Natural killer cell (primary cell): ENCODE results near the gene ST8SIA5. TPM values are rescaled to one million over a fixed set of nuclear protein-coding genes. Genes with fewer than 3 reads are reported as not detected.

ENCODE experiments used
- ATAC-seq, 3 donors: fragments of 150-1000 bp in 2 of 3; fragments of 200-7000 bp in 1 of 3; cut with Tn5 transposase; 1 replicate in 1 of 3; 2 replicates in 2 of 3; pipeline ENCODE4 v1.10.0; 2021; ENCODE audit warnings: mild to moderate bottlenecking in 2 of 3, moderate library complexity in 2 of 3
- DNase-seq, 2 donors: peaks; one replicate each; pipeline versions ENCODE4 v3.0.0 to v3.0.0-alpha.2; 2013 to 2021; ENCODE audit warnings: mixed read lengths in 1 of 2
- H3K27ac ChIP-seq: one replicate; pipeline ENCODE4 v1.5.1; 2013; ENCODE audit warnings: mild to moderate bottlenecking, low read length
- H3K27me3 ChIP-seq: one replicate; pipeline ENCODE4 v1.6.1; 2013; ENCODE audit warnings: low read length; ENCODE audit not compliant: control insufficient read depth, insufficient read depth
- H3K36me3 ChIP-seq: one replicate; pipeline ENCODE4 v1.6.1; 2013; ENCODE audit warnings: low read length; ENCODE audit not compliant: control insufficient read depth, insufficient read depth
- H3K4me1 ChIP-seq: one replicate; pipeline ENCODE4 v1.6.1; 2013; ENCODE audit warnings: low read length; ENCODE audit not compliant: control insufficient read depth, insufficient read depth
- H3K4me3 ChIP-seq: one replicate; pipeline ENCODE4 v1.5.1; 2013; ENCODE audit warnings: low read length
- H3K9me3 ChIP-seq: one replicate; pipeline ENCODE4 v1.6.1; 2013; ENCODE audit warnings: low read length; ENCODE audit not compliant: control insufficient read depth, insufficient read depth
- H3K27ac Mint-ChIP-seq, 2 donors: one replicate each; pipeline ENCODE4 v1.8.0; 2022; ENCODE audit warnings: mild to moderate bottlenecking in 2 of 2, mixed read lengths in 2 of 2, moderate library complexity in 1 of 2
- H3K27me3 Mint-ChIP-seq, 2 donors: one replicate each; pipeline ENCODE4 v1.8.0; 2022; ENCODE audit warnings: low read depth in 2 of 2, mixed read lengths in 2 of 2
- H3K36me3 Mint-ChIP-seq: one replicate; pipeline ENCODE4 v1.8.0; 2022; ENCODE audit warnings: mixed read lengths
- H3K4me1 Mint-ChIP-seq, 2 donors: one replicate each; pipeline ENCODE4 v1.8.0; 2022; ENCODE audit warnings: mixed read lengths in 2 of 2
- H3K4me3 Mint-ChIP-seq: one replicate; pipeline ENCODE4 v1.8.0; 2022; ENCODE audit warnings: mild to moderate bottlenecking, moderate library complexity, mixed read lengths
- H3K9me3 Mint-ChIP-seq, 2 donors: one replicate each; pipeline ENCODE4 v1.8.0; 2022; ENCODE audit warnings: mixed read lengths in 2 of 2
- WGBS: methylation state at CpG from one replicate; pipeline ENCODE4 v1.1.7; 2013; ENCODE audit warnings: missing lambda C conversion rate; ENCODE audit not compliant: insufficient coverage; 5-methylcytosine and 5-hydroxymethylcytosine counted together
- intact Hi-C: fragments of 100-400 bp; cut with micrococcal nuclease; formaldehyde crosslinking; loops from one replicate; pipeline ENCODE4 v1.14.2; 2022
- total RNA-seq, 4 donors: library from RNA; stranded (reverse); fragments of 120-200 nt in 1 of 4; gene quantifications; one replicate each; pipeline versions ENCODE4 v1.2.3 to v1.2.4, GENCODE V29; 2013 to 2022
- TF ChIP-seq, protein P1 (sequence below): fragments of 200-600 bp; IDR thresholded peaks from one replicate; pipeline ENCODE4 v1.8.0; 2022; ENCODE audit warnings: antibody characterized with exemption

ST8SIA5 gene
- total RNA-seq, 3 donors from 2014 or later (not counting 1 experiment from before 2014, with no cell fraction given) = 0.23 TPM; not detected in 2

DNA sequence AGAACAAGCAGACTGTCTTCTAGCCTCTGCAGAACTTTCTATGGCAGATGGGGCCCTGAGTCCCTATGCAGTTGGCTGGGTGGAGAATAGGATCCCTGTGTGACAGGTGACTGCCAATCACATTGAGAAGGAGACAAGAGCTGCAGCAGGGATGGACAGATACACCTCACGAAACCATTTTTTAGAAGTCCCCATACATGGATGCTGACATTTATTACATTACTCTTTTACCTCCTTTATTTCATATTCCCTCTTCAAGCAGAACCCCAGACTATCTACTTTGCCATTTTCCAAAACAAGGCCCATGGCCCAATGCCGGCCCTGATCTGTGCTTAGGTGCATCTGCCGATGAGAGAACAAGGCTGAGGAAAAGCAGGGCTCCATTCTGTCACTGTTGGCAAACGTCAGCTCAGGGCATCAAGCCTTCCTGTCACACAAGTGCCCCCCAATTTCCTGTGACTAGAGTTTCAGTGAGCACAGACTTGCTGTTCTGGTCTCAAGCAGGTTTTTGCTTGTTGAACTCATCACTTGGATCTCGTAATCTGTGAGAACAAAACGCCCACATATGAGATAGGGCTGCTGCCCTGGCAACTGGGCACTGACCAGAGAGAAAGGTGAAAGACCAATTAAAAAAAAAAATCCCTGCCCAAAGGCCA is 135.6 kb downstream of the ST8SIA5 start:
- peaks cover 12 to 33% of the 10 kb centered on the region in 2 donors for H3K4me1 Mint-ChIP-seq
- H3K36me3 Mint-ChIP-seq = no peaks in the 10 kb centered on the region
- Histone ChIP-seq H3K4me1 (peaks cover 15% of the 10 kb centered on the region), H3K27me3 (no peaks in the 10 kb centered on the region), H3K36me3 (no peaks in the 10 kb centered on the region), H3K27ac (no peak overlapping the region), H3K4me3 (no peak overlapping the region), H3K9me3 (no peaks in the 10 kb centered on the region)
- WGBS = 65% methylated on average over 6 of the region's 6 CpGs
- H3K4me3 Mint-ChIP-seq = no peak overlapping the region
- no peaks in the 10 kb centered on the region for H3K9me3 Mint-ChIP-seq
- intact Hi-C loops = no loop called here
- no peak for ATAC-seq
- H3K27ac Mint-ChIP-seq = peak overlapping the region in 1 of 2 donors; percentile 25
- peak in 1 of 2 donors; percentile 23 for DNase-seq
- TF ChIP-seq, protein P1, sequence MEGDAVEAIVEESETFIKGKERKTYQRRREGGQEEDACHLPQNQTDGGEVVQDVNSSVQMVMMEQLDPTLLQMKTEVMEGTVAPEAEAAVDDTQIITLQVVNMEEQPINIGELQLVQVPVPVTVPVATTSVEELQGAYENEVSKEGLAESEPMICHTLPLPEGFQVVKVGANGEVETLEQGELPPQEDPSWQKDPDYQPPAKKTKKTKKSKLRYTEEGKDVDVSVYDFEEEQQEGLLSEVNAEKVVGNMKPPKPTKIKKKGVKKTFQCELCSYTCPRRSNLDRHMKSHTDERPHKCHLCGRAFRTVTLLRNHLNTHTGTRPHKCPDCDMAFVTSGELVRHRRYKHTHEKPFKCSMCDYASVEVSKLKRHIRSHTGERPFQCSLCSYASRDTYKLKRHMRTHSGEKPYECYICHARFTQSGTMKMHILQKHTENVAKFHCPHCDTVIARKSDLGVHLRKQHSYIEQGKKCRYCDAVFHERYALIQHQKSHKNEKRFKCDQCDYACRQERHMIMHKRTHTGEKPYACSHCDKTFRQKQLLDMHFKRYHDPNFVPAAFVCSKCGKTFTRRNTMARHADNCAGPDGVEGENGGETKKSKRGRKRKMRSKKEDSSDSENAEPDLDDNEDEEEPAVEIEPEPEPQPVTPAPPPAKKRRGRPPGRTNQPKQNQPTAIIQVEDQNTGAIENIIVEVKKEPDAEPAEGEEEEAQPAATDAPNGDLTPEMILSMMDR = no peak
- peaks cover 0 to 7% of the 10 kb centered on the region in 2 donors for H3K27me3 Mint-ChIP-seq

DNA sequence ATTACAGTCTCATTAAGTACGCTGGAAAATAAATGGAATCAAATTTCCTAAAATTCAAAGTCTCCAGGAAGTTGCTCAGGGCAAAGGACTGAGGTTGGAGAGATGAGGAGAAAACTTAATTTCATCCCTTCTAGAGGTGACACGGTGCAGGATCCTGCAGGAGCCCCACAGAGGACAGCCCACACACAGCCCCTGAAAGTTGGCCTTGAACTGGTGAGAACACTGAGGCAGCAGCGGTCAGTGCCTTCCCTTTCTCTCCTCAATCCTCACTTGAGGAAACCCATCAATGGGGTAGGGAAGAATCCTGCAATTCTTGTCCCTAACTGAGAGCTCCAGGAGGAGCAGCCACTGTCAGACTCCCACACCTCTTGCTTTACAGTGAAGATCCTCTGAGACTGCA is 137.3 kb downstream of the ST8SIA5 start:
- Mint-ChIP-seq H3K27ac (no peak overlapping the region), H3K36me3 (no peaks in the 10 kb centered on the region), H3K9me3 (no peaks in the 10 kb centered on the region), H3K4me1 (peaks cover 12 to 29% of the 10 kb centered on the region in 2 donors), H3K4me3 (no peak overlapping the region), H3K27me3 (peaks cover 0 to 2% of the 10 kb centered on the region in 2 donors)
- Histone ChIP-seq H3K4me3 (no peak overlapping the region), H3K36me3 (no peaks in the 10 kb centered on the region), H3K4me1 (peaks cover 14% of the 10 kb centered on the region), H3K27ac (no peak overlapping the region), H3K27me3 (no peaks in the 10 kb centered on the region), H3K9me3 (no peaks in the 10 kb centered on the region)
- TF ChIP-seq, protein P1 = no peak
- ATAC-seq (no peak), DNase-seq (no peak)
- intact Hi-C loops = no loop called here
- WGBS = 88% methylated on average over 1 of the region's 3 CpGs

Other genes starting within 250 kb of the ST8SIA5 start
- under 1 TPM; 0.11 to 0.48 (median 0.14) TPM for gene LOXHD1, start 99.8 kb downstream of the ST8SIA5 start, total RNA-seq
- 10 to 100 TPM; 48.9 to 55.9 (median 50.0) TPM for gene PIAS2, start 160.5 kb upstream of the ST8SIA5 start, total RNA-seq
- gene KATNAL2, start 160.5 kb upstream of the ST8SIA5 start, total RNA-seq = 1 to 10 TPM in 1 of 3 donors, under 1 TPM in 2; 0.45 to 1.2 (median 0.52) TPM